GM23338 (cell line): ENCODE data around the gene FAM76B. TPM values are rescaled to one million over a fixed set of nuclear protein-coding genes. Genes with fewer than 3 reads are reported as not detected.

Experiments
- ATAC-seq: fragments of 200-7000 bp; cut with Tn5 transposase; 3 replicates; pipeline ENCODE4 v1.9.1; 2020
- DNase-seq: peaks from one replicate; pipeline ENCODE4 v3.0.0-alpha.2; 2015; ENCODE audit warnings: low spot score
- H2AFZ ChIP-seq: fragments of 200-600 bp; sonication (generic); 2 replicates; pipeline ENCODE4 v1.8.0; 2016; ENCODE audit warnings: antibody characterized with exemption, mild to moderate bottlenecking, moderate library complexity
- H3F3A ChIP-seq: fragments of 200-600 bp; sonication (generic); replicated peaks from 2 replicates; pipeline ENCODE4 v1.8.0; 2017; ENCODE audit warnings: antibody characterized with exemption, mixed run types, low read depth
- H3K27ac ChIP-seq: fragments of 200-600 bp; sonication (generic); 2 replicates; pipeline ENCODE4 v1.6.1; 2016; ENCODE audit warnings: low read depth
- H3K27me3 ChIP-seq: fragments of 200-600 bp; sonication (generic); 2 replicates; pipeline ENCODE4 v1.8.0; 2016; ENCODE audit warnings: mild to moderate bottlenecking, mixed run types, moderate library complexity; ENCODE audit not compliant: insufficient read depth
- H3K36me3 ChIP-seq: fragments of 200-600 bp; sonication (generic); 2 replicates; pipeline ENCODE4 v1.8.0; 2016; ENCODE audit warnings: mild to moderate bottlenecking; ENCODE audit not compliant: insufficient read depth
- H3K4me1 ChIP-seq: fragments of 200-600 bp; sonication (generic); 2 replicates; pipeline ENCODE4 v1.8.0; 2016; ENCODE audit warnings: mild to moderate bottlenecking, moderate library complexity; ENCODE audit not compliant: insufficient read depth
- H3K4me2 ChIP-seq: fragments of 200-600 bp; sonication (generic); 2 replicates; pipeline ENCODE4 v1.7.1; 2017; ENCODE audit warnings: mixed run types
- H3K4me3 ChIP-seq: fragments of 200-600 bp; sonication (generic); 2 replicates; pipeline ENCODE4 v1.6.1; 2016; ENCODE audit warnings: mixed run types
- H3K79me2 ChIP-seq: fragments of 200-600 bp; sonication (generic); replicated peaks from 2 replicates; pipeline ENCODE4 v1.8.0; 2017; ENCODE audit warnings: mild to moderate bottlenecking; ENCODE audit not compliant: insufficient read depth
- H3K9me2 ChIP-seq: fragments of 200-600 bp; sonication (generic); 2 replicates; pipeline ENCODE4 v1.8.0; 2017; ENCODE audit not compliant: insufficient read depth
- H4K20me1 ChIP-seq: fragments of 200-600 bp; sonication (generic); replicated peaks from 2 replicates; pipeline ENCODE4 v1.8.0; 2017; ENCODE audit warnings: mild to moderate bottlenecking; ENCODE audit not compliant: insufficient read depth
- H3K27ac Mint-ChIP-seq: 2 replicates; pipeline ENCODE4 v1.8.0; 2020; ENCODE audit warnings: inconsistent platforms, mild to moderate bottlenecking, moderate library complexity, mixed read lengths
- H3K27me3 Mint-ChIP-seq: 3 replicates; pipeline ENCODE4 v1.8.0; 2022; ENCODE audit warnings: low read depth, mild to moderate bottlenecking, moderate library complexity, mixed read lengths, inconsistent platforms; ENCODE audit not compliant: insufficient read depth, poor library complexity
- H3K36me3 Mint-ChIP-seq: 3 replicates; pipeline ENCODE4 v1.8.0; 2021; ENCODE audit warnings: low read depth, mild to moderate bottlenecking, inconsistent platforms, moderate library complexity, mixed read lengths
- H3K4me1 Mint-ChIP-seq: 3 replicates; pipeline ENCODE4 v1.8.0; 2020; ENCODE audit warnings: mild to moderate bottlenecking, inconsistent platforms, mixed read lengths
- H3K4me3 Mint-ChIP-seq: 3 replicates; pipeline ENCODE4 v1.8.0; 2021; ENCODE audit warnings: moderate library complexity, mild to moderate bottlenecking, inconsistent platforms, mixed read lengths
- H3K9me3 Mint-ChIP-seq: 3 replicates; pipeline ENCODE4 v1.8.0; 2020; ENCODE audit warnings: moderate library complexity, mild to moderate bottlenecking, inconsistent platforms, mixed read lengths
- CTCF ChIP-seq, 2 experiments: fragments of 200-600 bp in 1 of 2; sonication (generic) in 1 of 2; conservative IDR thresholded peaks; 2 replicates each; pipeline versions ENCODE4 v1.5.1 to v1.6.1; 2016 to 2017; ENCODE audit warnings: antibody characterized with exemption in 2 of 2, low read depth in 2 of 2, mild to moderate bottlenecking in 2 of 2, moderate library complexity in 1 of 2
- ETS1 ChIP-seq: IDR thresholded peaks from 2 replicates; pipeline ENCODE4 v1.6.1; 2016; ENCODE audit warnings: antibody characterized with exemption
- EZH2phosphoT487 ChIP-seq: fragments of 200-600 bp; sonication (generic); IDR thresholded peaks from one replicate; pipeline ENCODE4 v1.8.1; 2018; ENCODE audit warnings: antibody characterized with exemption; ENCODE audit not compliant: unreplicated experiment
- JUNB ChIP-seq: IDR thresholded peaks from one replicate; pipeline ENCODE4 v1.6.1; 2016; ENCODE audit warnings: antibody characterized with exemption; ENCODE audit not compliant: unreplicated experiment
- NANOG ChIP-seq: IDR thresholded peaks from 2 replicates; pipeline ENCODE4 v1.6.1; 2016; ENCODE audit warnings: antibody characterized with exemption, borderline replicate concordance
- POLR2AphosphoS5 ChIP-seq: IDR thresholded peaks from 2 replicates; pipeline ENCODE4 v1.6.1; 2016; ENCODE audit warnings: antibody characterized with exemption, low read depth
- STAT1 ChIP-seq: IDR thresholded peaks from one replicate; pipeline ENCODE4 v1.6.1; 2016; ENCODE audit warnings: antibody characterized with exemption; ENCODE audit not compliant: unreplicated experiment
- ZNF114 ChIP-seq: fragments of 250-450 bp; sonication (Bioruptor Pico); IDR thresholded peaks from 2 replicates; pipeline ENCODE4 v1.5.0; 2020; ENCODE audit warnings: mild to moderate bottlenecking, moderate library complexity
- ZNF331 ChIP-seq: fragments of 250-450 bp; sonication (Bioruptor Pico); IDR thresholded peaks from 2 replicates; pipeline ENCODE4 v1.5.0; 2020; ENCODE audit warnings: low read depth, mild to moderate bottlenecking, moderate library complexity
- ZNF462 ChIP-seq: fragments of 250-450 bp; sonication (Bioruptor Pico); IDR thresholded peaks from 2 replicates; pipeline ENCODE4 v1.5.0; 2020; ENCODE audit warnings: mild to moderate bottlenecking, moderate library complexity
- polyA plus RNA-seq: library from polyadenylated mRNA; unstranded; fragments of >200 nt; fragmentation: Nextera tagmentation; extraction: Ambion mirVana; gene quantifications from 2 replicates; pipeline ENCODE4 v1.2.1, GENCODE V29; 2016
- total RNA-seq: library from RNA; depleted of rRNA; stranded (reverse); fragments of >200 nt; shearing (Covaris generic); gene quantifications from 2 replicates; pipeline ENCODE4 v1.2.3, GENCODE V29; 2014
- TF ChIP-seq, protein P1 (sequence below): IDR thresholded peaks from one replicate; pipeline ENCODE4 v1.6.1; 2018; ENCODE audit warnings: antibody characterized with exemption; ENCODE audit not compliant: unreplicated experiment

FAM76B gene
- total and polyA plus RNA-seq, 2 experiments from 2014 or later, result 21.1 to 37.9 TPM

- Histone ChIP-seq H3K27ac (no peak overlapping the region), H3K4me3 (no peak overlapping the region), H4K20me1 (peaks cover under 1% of the 10 kb centered on the region; the same call in 1 of the 2 replicates), H3K27me3 (no peaks in the 10 kb centered on the region), H2AFZ (no peak overlapping the region), H3K79me2 (peaks cover 10% of the 10 kb centered on the region), H3K9me2 (no peaks in the 10 kb centered on the region), H3K36me3 (peaks cover 37% of the 10 kb centered on the region), H3F3A (no peaks in the 10 kb centered on the region), H3K4me2 (no peak overlapping the region), H3K4me1 (no peaks in the 10 kb centered on the region)
- peaks cover 32% of the 10 kb centered on the region for H3K9me3 Mint-ChIP-seq
- ATAC-seq (no peak), DNase-seq (no peak)
- peaks cover 87% of the 10 kb centered on the region for H3K36me3 Mint-ChIP-seq
- H3K4me3 Mint-ChIP-seq, result no peak overlapping the region
- TF ChIP-seq POLR2AphosphoS5, result no peak
- TF ChIP-seq ETS1, result no peak
- TF ChIP-seq ZNF331, result no peak
- TF ChIP-seq ZNF114 (CRISPR knock-in tag), result no peak
- TF ChIP-seq, protein P1, sequence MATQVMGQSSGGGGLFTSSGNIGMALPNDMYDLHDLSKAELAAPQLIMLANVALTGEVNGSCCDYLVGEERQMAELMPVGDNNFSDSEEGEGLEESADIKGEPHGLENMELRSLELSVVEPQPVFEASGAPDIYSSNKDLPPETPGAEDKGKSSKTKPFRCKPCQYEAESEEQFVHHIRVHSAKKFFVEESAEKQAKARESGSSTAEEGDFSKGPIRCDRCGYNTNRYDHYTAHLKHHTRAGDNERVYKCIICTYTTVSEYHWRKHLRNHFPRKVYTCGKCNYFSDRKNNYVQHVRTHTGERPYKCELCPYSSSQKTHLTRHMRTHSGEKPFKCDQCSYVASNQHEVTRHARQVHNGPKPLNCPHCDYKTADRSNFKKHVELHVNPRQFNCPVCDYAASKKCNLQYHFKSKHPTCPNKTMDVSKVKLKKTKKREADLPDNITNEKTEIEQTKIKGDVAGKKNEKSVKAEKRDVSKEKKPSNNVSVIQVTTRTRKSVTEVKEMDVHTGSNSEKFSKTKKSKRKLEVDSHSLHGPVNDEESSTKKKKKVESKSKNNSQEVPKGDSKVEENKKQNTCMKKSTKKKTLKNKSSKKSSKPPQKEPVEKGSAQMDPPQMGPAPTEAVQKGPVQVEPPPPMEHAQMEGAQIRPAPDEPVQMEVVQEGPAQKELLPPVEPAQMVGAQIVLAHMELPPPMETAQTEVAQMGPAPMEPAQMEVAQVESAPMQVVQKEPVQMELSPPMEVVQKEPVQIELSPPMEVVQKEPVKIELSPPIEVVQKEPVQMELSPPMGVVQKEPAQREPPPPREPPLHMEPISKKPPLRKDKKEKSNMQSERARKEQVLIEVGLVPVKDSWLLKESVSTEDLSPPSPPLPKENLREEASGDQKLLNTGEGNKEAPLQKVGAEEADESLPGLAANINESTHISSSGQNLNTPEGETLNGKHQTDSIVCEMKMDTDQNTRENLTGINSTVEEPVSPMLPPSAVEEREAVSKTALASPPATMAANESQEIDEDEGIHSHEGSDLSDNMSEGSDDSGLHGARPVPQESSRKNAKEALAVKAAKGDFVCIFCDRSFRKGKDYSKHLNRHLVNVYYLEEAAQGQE, result no peak
- no peak for TF ChIP-seq CTCF (conservative IDR thresholded peaks at IDR 0.05; ENCODE audit: low read depth in 2 of 2)
- TF ChIP-seq STAT1, result no peak
- no peak for TF ChIP-seq JUNB
- TF ChIP-seq NANOG, result no peak
- no peak for TF ChIP-seq EZH2phosphoT487
- TF ChIP-seq ZNF462 (CRISPR knock-in tag), result no peak
- H3K27me3 Mint-ChIP-seq, result no peaks in the 10 kb centered on the region
- no peak overlapping the region for H3K27ac Mint-ChIP-seq
- no peaks in the 10 kb centered on the region for H3K4me1 Mint-ChIP-seq
Observed at GRCh38 chr11:95803973-95804372, 14.4 kb upstream of the FAM76B start.
